Astrocyte (in vitro differentiated cells and primary cell): ENCODE measurements around the gene SPOCK3. TPM values are rescaled to one million over a fixed set of nuclear protein-coding genes. Genes with fewer than 3 reads are reported as not detected.

Experiments
- DNase-seq: peaks from one replicate; pipeline ENCODE4 v3.0.0-alpha.2; 2010; ENCODE audit warnings: low read depth
- FAIRE-seq: peaks from 2 replicates; lab custom pipeline; 2011; peaks lifted over from hg19 to GRCh38; lab: Jason Lieb, UNC
- H2AFZ ChIP-seq: 2 replicates; pipeline ENCODE4 v1.6.0; 2012; ENCODE audit warnings: low read depth, low read length, inconsistent platforms
- H3K27ac ChIP-seq: 2 replicates; pipeline ENCODE4 v1.5.1; 2011; ENCODE audit warnings: low read depth, low read length, inconsistent platforms
- H3K27me3 ChIP-seq: 2 replicates; pipeline ENCODE4 v1.6.0; 2011; ENCODE audit warnings: low read length, inconsistent platforms; ENCODE audit not compliant: insufficient read depth
- H3K36me3 ChIP-seq: 2 replicates; pipeline ENCODE4 v1.5.1; 2011; ENCODE audit warnings: low read length, inconsistent platforms; ENCODE audit not compliant: insufficient read depth
- H3K4me1 ChIP-seq: 2 replicates; pipeline ENCODE4 v1.5.1; 2011; ENCODE audit warnings: low read length, inconsistent platforms; ENCODE audit not compliant: insufficient read depth
- H3K4me2 ChIP-seq: 2 replicates; pipeline ENCODE4 v1.6.0; 2012; ENCODE audit warnings: low read length, inconsistent platforms
- H3K4me3 ChIP-seq: 2 replicates; pipeline ENCODE4 v1.5.1; 2011; ENCODE audit warnings: low read depth, mild to moderate bottlenecking, low read length, inconsistent platforms; ENCODE audit not compliant: insufficient read depth
- H3K79me2 ChIP-seq: 2 replicates; pipeline ENCODE4 v1.6.0; 2012; ENCODE audit warnings: mild to moderate bottlenecking, low read length, inconsistent platforms; ENCODE audit not compliant: insufficient read depth
- H3K9ac ChIP-seq: 2 replicates; pipeline ENCODE4 v1.6.0; 2012; ENCODE audit warnings: mild to moderate bottlenecking, low read length, inconsistent platforms
- H3K9me3 ChIP-seq: 2 replicates; pipeline ENCODE4 v1.5.1; 2012; ENCODE audit warnings: low read depth, mild to moderate bottlenecking, low read length, inconsistent platforms; ENCODE audit not compliant: insufficient read depth
- H4K20me1 ChIP-seq: 2 replicates; pipeline ENCODE4 v1.6.0; 2012; ENCODE audit warnings: low read length, inconsistent platforms; ENCODE audit not compliant: insufficient read depth
- H3K27ac Mint-ChIP-seq: one replicate; pipeline ENCODE4 v1.8.0; 2021; ENCODE audit warnings: mild to moderate bottlenecking, mixed read lengths; ENCODE audit not compliant: unreplicated experiment
- H3K27me3 Mint-ChIP-seq: one replicate; pipeline ENCODE4 v1.8.0; 2021; ENCODE audit warnings: low read depth, mixed read lengths; ENCODE audit not compliant: unreplicated experiment
- H3K36me3 Mint-ChIP-seq: one replicate; pipeline ENCODE4 v1.8.0; 2021; ENCODE audit warnings: low read depth, mixed read lengths; ENCODE audit not compliant: unreplicated experiment
- H3K4me1 Mint-ChIP-seq: one replicate; pipeline ENCODE4 v1.8.0; 2021; ENCODE audit warnings: low read depth, mixed read lengths; ENCODE audit not compliant: unreplicated experiment
- H3K4me3 Mint-ChIP-seq: one replicate; pipeline ENCODE4 v1.8.0; 2021; ENCODE audit warnings: mild to moderate bottlenecking, moderate library complexity, mixed read lengths; ENCODE audit not compliant: unreplicated experiment
- H3K9me3 Mint-ChIP-seq: one replicate; pipeline ENCODE4 v1.8.0; 2021; ENCODE audit warnings: mild to moderate bottlenecking, mixed read lengths; ENCODE audit not compliant: unreplicated experiment
- EZH2 ChIP-seq: IDR thresholded peaks from 2 replicates; pipeline ENCODE4 v1.6.1; 2012; ENCODE audit warnings: mild to moderate bottlenecking, low read length, inconsistent platforms; ENCODE audit not compliant: insufficient read depth
- total RNA-seq: library from RNA; stranded (reverse); gene quantifications from 2 replicates; pipeline ENCODE4 v1.2.1, GENCODE V29; 2021
- TF ChIP-seq, protein P1 (sequence below): IDR thresholded peaks from 2 replicates; pipeline ENCODE4 v1.5.1; 2011; ENCODE audit warnings: low read depth, mild to moderate bottlenecking, inconsistent platforms, low read length, moderate library complexity; ENCODE audit not compliant: insufficient read depth

SPOCK3 gene
- total RNA-seq, 1 donor from 2014 or later = 0.59 TPM

- Histone ChIP-seq H3K27ac (no peak overlapping the region), H3K9ac (no peak overlapping the region), H3K27me3 (no peaks in the 10 kb centered on the region), H3K4me2 (no peak overlapping the region), H3K79me2 (no peaks in the 10 kb centered on the region), H3K36me3 (no peaks in the 10 kb centered on the region), H2AFZ (no peak overlapping the region), H3K4me3 (no peak overlapping the region), H4K20me1 (no peaks in the 10 kb centered on the region), H3K4me1 (no peaks in the 10 kb centered on the region), H3K9me3 (no peaks in the 10 kb centered on the region)
- Mint-ChIP-seq H3K9me3 (no peaks in the 10 kb centered on the region), H3K36me3 (no peaks in the 10 kb centered on the region), H3K4me1 (no peaks in the 10 kb centered on the region), H3K27me3 (no peaks in the 10 kb centered on the region), H3K4me3 (no peak overlapping the region), H3K27ac (no peak overlapping the region)
- no peak for FAIRE-seq
- no peak for DNase-seq
- TF ChIP-seq EZH2 = no peak
- TF ChIP-seq, protein P1, sequence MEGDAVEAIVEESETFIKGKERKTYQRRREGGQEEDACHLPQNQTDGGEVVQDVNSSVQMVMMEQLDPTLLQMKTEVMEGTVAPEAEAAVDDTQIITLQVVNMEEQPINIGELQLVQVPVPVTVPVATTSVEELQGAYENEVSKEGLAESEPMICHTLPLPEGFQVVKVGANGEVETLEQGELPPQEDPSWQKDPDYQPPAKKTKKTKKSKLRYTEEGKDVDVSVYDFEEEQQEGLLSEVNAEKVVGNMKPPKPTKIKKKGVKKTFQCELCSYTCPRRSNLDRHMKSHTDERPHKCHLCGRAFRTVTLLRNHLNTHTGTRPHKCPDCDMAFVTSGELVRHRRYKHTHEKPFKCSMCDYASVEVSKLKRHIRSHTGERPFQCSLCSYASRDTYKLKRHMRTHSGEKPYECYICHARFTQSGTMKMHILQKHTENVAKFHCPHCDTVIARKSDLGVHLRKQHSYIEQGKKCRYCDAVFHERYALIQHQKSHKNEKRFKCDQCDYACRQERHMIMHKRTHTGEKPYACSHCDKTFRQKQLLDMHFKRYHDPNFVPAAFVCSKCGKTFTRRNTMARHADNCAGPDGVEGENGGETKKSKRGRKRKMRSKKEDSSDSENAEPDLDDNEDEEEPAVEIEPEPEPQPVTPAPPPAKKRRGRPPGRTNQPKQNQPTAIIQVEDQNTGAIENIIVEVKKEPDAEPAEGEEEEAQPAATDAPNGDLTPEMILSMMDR = no peak
These were observed 181.6 kb downstream of the SPOCK3 start for GRCh38 chr4:167052631-167053091.

GRCh38 chr4:167049257-167049656, 185.0 kb downstream of the SPOCK3 start:
- no peaks in the 10 kb centered on the region for H3K27me3 Mint-ChIP-seq
- DNase-seq (no peak), FAIRE-seq (no peak)
- no peaks in the 10 kb centered on the region for H3K36me3 Mint-ChIP-seq
- Histone ChIP-seq H3K9me3 (no peaks in the 10 kb centered on the region), H3K9ac (no peak overlapping the region), H3K4me1 (no peaks in the 10 kb centered on the region), H3K27ac (no peak overlapping the region), H3K79me2 (no peaks in the 10 kb centered on the region), H3K36me3 (no peaks in the 10 kb centered on the region), H4K20me1 (no peaks in the 10 kb centered on the region), H2AFZ (no peak overlapping the region), H3K27me3 (no peaks in the 10 kb centered on the region), H3K4me3 (no peak overlapping the region), H3K4me2 (no peak overlapping the region)
- no peaks in the 10 kb centered on the region for H3K9me3 Mint-ChIP-seq
- no peak overlapping the region for H3K4me3 Mint-ChIP-seq
- no peak overlapping the region for H3K27ac Mint-ChIP-seq
- TF ChIP-seq, protein P1 = no peak
- no peak for TF ChIP-seq EZH2
- H3K4me1 Mint-ChIP-seq = no peaks in the 10 kb centered on the region

DNA sequence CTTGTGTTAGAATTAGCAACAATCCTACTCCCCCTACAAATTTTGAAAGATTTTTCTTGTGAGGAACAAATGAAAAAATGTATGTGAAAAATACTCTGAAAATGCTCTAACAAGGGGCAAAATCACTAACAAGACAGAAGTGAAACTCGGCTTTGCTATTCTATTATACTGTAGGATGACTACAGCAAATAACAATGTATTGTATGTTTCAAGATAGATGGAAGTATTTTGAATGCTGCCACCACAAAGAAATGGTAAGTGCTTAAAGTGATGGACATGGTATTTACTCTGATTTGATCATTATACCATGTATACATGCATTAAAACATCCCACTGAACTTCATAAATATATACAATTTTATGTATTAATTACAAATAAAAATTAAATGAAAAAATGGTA, 192.8 kb downstream of the SPOCK3 start:
- no peak for FAIRE-seq
- no peak overlapping the region for H3K4me2 ChIP-seq
- no peak overlapping the region for H3K27ac ChIP-seq
- Mint-ChIP-seq H3K4me3 (no peak overlapping the region), H3K9me3 (no peaks in the 10 kb centered on the region), H3K36me3 (no peaks in the 10 kb centered on the region), H3K27me3 (no peaks in the 10 kb centered on the region), H3K4me1 (no peaks in the 10 kb centered on the region), H3K27ac (no peak overlapping the region)
- H3K36me3 ChIP-seq = no peaks in the 10 kb centered on the region
- H2AFZ ChIP-seq = no peak overlapping the region
- no peaks in the 10 kb centered on the region for H3K4me1 ChIP-seq
- no peak for DNase-seq
- H3K9me3 ChIP-seq = no peaks in the 10 kb centered on the region
- H4K20me1 ChIP-seq = no peaks in the 10 kb centered on the region
- H3K4me3 ChIP-seq = no peak overlapping the region
- no peak overlapping the region for H3K9ac ChIP-seq
- H3K79me2 ChIP-seq = no peaks in the 10 kb centered on the region
- TF ChIP-seq, protein P1 = no peak
- TF ChIP-seq EZH2 = no peak
- H3K27me3 ChIP-seq = no peaks in the 10 kb centered on the region
